Gastroesophageal sphincter (tissue), 3 donors: ENCODE data around the gene KCNN3.

Experiments
- CTCF ChIP-seq, 4 experiments: fragments of 200-600 bp in 2 of 4; fragments of 450-650 bp in 2 of 4; sonication (generic) in 1 of 4; IDR thresholded peaks; one replicate each; pipeline ENCODE4 v1.5.1; 2017 to 2019; ENCODE audit warnings: antibody characterized with exemption in 4 of 4, mild to moderate bottlenecking in 2 of 4, moderate library complexity in 2 of 4
- EP300 ChIP-seq: sonication (generic); formaldehyde crosslinking; IDR thresholded peaks from one replicate; pipeline ENCODE4 v1.6.1; 2017; ENCODE audit warnings: antibody characterized with exemption, mild to moderate bottlenecking

GRCh38 chr1:154744352-154745035 lies 125.6 kb downstream of the KCNN3 start:
- no peak for TF ChIP-seq CTCF (IDR thresholded peaks at IDR 0.05)
- TF ChIP-seq EP300: no peak
